Right renal pelvis (tissue), 4 donors: ENCODE data around the gene PRKCB. TPM values are rescaled to one million over a fixed set of nuclear protein-coding genes. Genes with fewer than 3 reads are reported as not detected.

Source experiments
- DNase-seq, 4 donors: peaks; one replicate each; pipeline ENCODE4 v3.0.0-alpha.2; 2013; ENCODE audit warnings: low read depth in 4 of 4, low spot score in 3 of 4, missing footprints in 1 of 4
- polyA plus RNA-seq, 4 donors: library from polyadenylated mRNA; unstranded; fragments of 120-200 nt; gene quantifications; one replicate each; pipeline ENCODE4 v1.2.1, GENCODE V29; 2013; ENCODE audit not compliant: insufficient read length in 4 of 4

Gene PRKCB
- polyA plus RNA-seq, 4 donors, result 3.6 to 4.3 (median 4.0) TPM

GRCh38 chr16:23960081-23960885 is 124.5 kb downstream of the PRKCB start:
- DNase-seq, result no peak

GRCh38 chr16:23962001-23962400 is 126.2 kb downstream of the PRKCB start:
- DNase-seq, result no peak

GRCh38 chr16:23964136-23964535 is 128.4 kb downstream of the PRKCB start:
- DNase-seq, result no peak

- no peak for DNase-seq
Observed at GRCh38 chr16:23965137-23965733, 129.5 kb downstream of the PRKCB start.

- DNase-seq, result no peak
Observed at GRCh38 chr16:23966597-23967394, 131.0 kb downstream of the PRKCB start.

GRCh38 chr16:23967775-23968174 is 132.0 kb downstream of the PRKCB start:
- DNase-seq, result no peak

GRCh38 chr16:23968176-23968575 is 132.4 kb downstream of the PRKCB start:
- DNase-seq, result no peak

GRCh38 chr16:23969468-23970297 is 133.9 kb downstream of the PRKCB start:
- DNase-seq, result no peak

- peak in 1 of 4 donors; percentile 8 for DNase-seq
Observed at GRCh38 chr16:23974223-23974622, 138.4 kb downstream of the PRKCB start.

- DNase-seq, result no peak
Observed at GRCh38 chr16:23975293-23975692, 139.5 kb downstream of the PRKCB start.

GRCh38 chr16:23976091-23976490 is 140.3 kb downstream of the PRKCB start:
- DNase-seq, result no peak

- DNase-seq, result no peak
Observed at GRCh38 chr16:23976524-23976923, 140.7 kb downstream of the PRKCB start.

GRCh38 chr16:23979441-23979840 is 143.7 kb downstream of the PRKCB start:
- no peak for DNase-seq

- no peak for DNase-seq
Observed at GRCh38 chr16:23979982-23980381, 144.2 kb downstream of the PRKCB start.

GRCh38 chr16:23981429-23982399 is 145.9 kb downstream of the PRKCB start:
- no peak for DNase-seq

GRCh38 chr16:23986455-23986854 is 150.7 kb downstream of the PRKCB start:
- DNase-seq, result no peak

GRCh38 chr16:23987443-23987842 is 151.7 kb downstream of the PRKCB start:
- no peak for DNase-seq

- no peak for DNase-seq
Observed at GRCh38 chr16:23990507-23990906, 154.7 kb downstream of the PRKCB start.

GRCh38 chr16:23991066-23991465 is 155.3 kb downstream of the PRKCB start:
- no peak for DNase-seq
